Right atrium auricular region (tissue), 2 donors: ENCODE data around the gene FRMD4A. TPM values are rescaled to one million over a fixed set of nuclear protein-coding genes. Genes with fewer than 3 reads are reported as not detected.

ENCODE experiments used
- DNase-seq: peaks from one replicate; pipeline ENCODE4 v3.0.0-alpha.2; 2019; ENCODE audit warnings: low spot score
- H3K27ac ChIP-seq, 2 donors: fragments of 200-600 bp; sonication (generic); 1 replicate in 1 of 2; 2 replicates in 1 of 2; pipeline ENCODE4 v1.5.1; 2016 to 2019
- H3K27me3 ChIP-seq, 2 donors: fragments of 200-600 bp; sonication (generic); one replicate each; pipeline versions ENCODE4 v1.5.1 to v1.6.0; 2017 to 2019
- H3K36me3 ChIP-seq: fragments of 200-600 bp; sonication (generic); one replicate; pipeline ENCODE4 v1.5.1; 2016
- H3K4me1 ChIP-seq, 2 donors: fragments of 200-600 bp; sonication (generic); one replicate each; pipeline versions ENCODE4 v1.5.1 to v1.6.0; 2017 to 2019
- H3K4me3 ChIP-seq, 2 donors: fragments of 200-600 bp; sonication (generic); 1 replicate in 1 of 2; 2 replicates in 1 of 2; pipeline ENCODE4 v1.5.1; 2017 to 2019; ENCODE audit warnings: mild to moderate bottlenecking in 1 of 2, moderate library complexity in 1 of 2
- H3K9me3 ChIP-seq, 2 donors: fragments of 200-600 bp; sonication (generic); one replicate each; pipeline ENCODE4 v1.5.1; 2019
- total RNA-seq, 2 donors: library from RNA; depleted of rRNA; stranded (reverse); fragments of >200 nt; gene quantifications; one replicate each; pipeline ENCODE4 v1.1.0, GENCODE V29; 2016
- TF ChIP-seq, protein P1 (sequence below), 2 donors: fragments of 200-600 bp; sonication (generic); IDR thresholded peaks; one replicate each; pipeline ENCODE4 v1.5.1; 2019; ENCODE audit warnings: antibody characterized with exemption in 2 of 2

FRMD4A gene
- total RNA-seq, 2 donors from 2014 or later, result 15.9 to 22.9 TPM

DNA sequence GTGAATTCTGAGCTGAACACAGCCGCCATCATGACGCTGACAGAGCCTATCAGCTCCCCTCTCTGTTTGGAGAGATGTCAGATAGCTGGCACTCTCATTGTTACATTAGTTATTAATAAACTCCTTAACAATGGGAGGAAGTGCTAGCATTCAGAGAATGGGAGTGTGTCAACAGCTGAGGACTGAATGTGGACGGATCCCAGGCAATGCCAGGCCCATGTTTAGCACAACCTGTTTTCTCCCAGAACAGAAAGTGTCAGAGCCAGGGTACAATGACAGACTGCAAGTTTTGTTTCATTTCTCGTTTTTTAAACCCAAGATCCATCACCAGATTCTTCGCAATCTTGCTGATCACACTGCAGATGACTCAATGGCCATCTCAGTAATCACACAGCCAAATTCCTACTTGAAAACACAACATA is 644.4 kb downstream of the FRMD4A start:
- no peak overlapping the region for H3K4me3 ChIP-seq
- TF ChIP-seq, protein P1, sequence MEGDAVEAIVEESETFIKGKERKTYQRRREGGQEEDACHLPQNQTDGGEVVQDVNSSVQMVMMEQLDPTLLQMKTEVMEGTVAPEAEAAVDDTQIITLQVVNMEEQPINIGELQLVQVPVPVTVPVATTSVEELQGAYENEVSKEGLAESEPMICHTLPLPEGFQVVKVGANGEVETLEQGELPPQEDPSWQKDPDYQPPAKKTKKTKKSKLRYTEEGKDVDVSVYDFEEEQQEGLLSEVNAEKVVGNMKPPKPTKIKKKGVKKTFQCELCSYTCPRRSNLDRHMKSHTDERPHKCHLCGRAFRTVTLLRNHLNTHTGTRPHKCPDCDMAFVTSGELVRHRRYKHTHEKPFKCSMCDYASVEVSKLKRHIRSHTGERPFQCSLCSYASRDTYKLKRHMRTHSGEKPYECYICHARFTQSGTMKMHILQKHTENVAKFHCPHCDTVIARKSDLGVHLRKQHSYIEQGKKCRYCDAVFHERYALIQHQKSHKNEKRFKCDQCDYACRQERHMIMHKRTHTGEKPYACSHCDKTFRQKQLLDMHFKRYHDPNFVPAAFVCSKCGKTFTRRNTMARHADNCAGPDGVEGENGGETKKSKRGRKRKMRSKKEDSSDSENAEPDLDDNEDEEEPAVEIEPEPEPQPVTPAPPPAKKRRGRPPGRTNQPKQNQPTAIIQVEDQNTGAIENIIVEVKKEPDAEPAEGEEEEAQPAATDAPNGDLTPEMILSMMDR (IDR thresholded peaks at IDR 0.05), result no peak
- no peaks in the 10 kb centered on the region for H3K9me3 ChIP-seq
- H3K4me1 ChIP-seq, result peaks cover 0 to 58% of the 10 kb centered on the region in 2 donors
- H3K27me3 ChIP-seq, result no peaks in the 10 kb centered on the region
- peak overlapping the region; percentile 73 to 88 for H3K27ac ChIP-seq
- no peak for DNase-seq
- H3K36me3 ChIP-seq, result no peaks in the 10 kb centered on the region

GRCh38 chr10:13685885-13686284 is 644.8 kb downstream of the FRMD4A start:
- Histone ChIP-seq H3K27ac (peak overlapping the region; percentile 73 to 88), H3K9me3 (no peaks in the 10 kb centered on the region), H3K27me3 (no peaks in the 10 kb centered on the region), H3K36me3 (no peaks in the 10 kb centered on the region), H3K4me3 (no peak overlapping the region), H3K4me1 (peaks cover 0 to 57% of the 10 kb centered on the region in 2 donors)
- TF ChIP-seq, protein P1 (IDR thresholded peaks at IDR 0.05), result no peak
- no peak for DNase-seq

DNA sequence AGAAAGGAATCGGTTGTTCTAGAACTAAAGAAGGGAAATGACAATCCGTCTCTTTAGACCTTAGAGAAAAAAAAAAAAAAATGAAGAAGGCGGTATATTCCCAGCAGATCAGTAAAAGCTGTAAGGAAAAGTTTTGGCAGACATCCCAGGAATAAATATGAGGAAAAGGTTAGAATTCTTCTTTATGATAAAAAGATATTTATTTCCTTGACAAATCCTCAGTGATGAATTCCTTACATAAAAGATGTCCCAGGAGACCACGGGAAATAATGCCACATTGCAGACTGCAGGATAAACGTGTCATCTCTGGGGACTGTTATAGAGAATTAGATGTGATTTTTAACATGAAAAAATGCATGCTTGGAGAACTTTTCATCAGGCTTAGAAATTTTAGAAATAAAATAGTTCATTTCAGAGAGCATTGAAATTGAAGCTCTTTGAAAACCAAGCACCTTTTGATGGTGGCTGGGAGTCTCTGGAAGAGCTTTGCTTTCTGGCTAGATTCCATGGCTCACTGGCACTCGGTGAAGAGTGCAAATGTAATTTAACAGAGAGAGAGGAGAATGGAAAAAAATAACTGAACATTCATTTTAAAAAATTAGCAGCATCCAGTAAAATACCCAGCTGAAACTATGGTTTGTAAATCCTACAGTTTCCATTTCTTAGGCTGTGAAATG is 645.8 kb downstream of the FRMD4A start:
- TF ChIP-seq, protein P1 (IDR thresholded peaks at IDR 0.05), result no peak
- no peak for DNase-seq
- Histone ChIP-seq H3K27ac (peak overlapping the region; percentile 73 to 88), H3K9me3 (no peaks in the 10 kb centered on the region), H3K27me3 (no peaks in the 10 kb centered on the region), H3K4me1 (peaks cover 0 to 48% of the 10 kb centered on the region in 2 donors), H3K4me3 (no peak overlapping the region), H3K36me3 (no peaks in the 10 kb centered on the region)

DNA sequence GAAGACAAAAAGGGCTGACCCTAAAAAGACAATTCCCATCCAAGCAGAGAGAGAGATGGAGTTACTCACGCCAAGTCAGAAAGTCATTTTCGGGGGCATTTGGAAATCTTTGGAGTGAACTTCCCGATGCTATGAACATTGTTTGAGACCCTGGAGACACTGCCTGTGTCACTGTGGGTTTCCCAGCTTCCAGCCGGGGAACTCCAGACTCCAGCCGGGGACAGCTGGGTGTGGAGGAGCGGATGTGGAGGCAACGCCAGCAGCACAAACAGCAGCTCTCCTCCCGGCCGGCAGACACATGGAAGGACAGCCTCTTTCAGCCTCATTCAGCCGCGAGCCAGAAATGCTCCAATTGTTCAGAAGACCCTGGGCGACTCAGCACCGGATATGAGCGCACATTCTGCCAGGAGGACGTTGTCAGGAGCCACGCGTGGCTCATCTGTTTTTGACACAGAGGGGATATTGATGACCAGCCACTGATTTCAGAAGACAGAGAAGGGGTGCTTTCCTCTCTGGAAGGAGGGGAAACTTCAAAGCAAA is 646.4 kb downstream of the FRMD4A start:
- H3K4me3 ChIP-seq, result no peak overlapping the region
- H3K4me1 ChIP-seq, result peaks cover 0 to 48% of the 10 kb centered on the region in 2 donors
- no peaks in the 10 kb centered on the region for H3K36me3 ChIP-seq
- H3K27ac ChIP-seq, result peak overlapping the region; percentile 73 to 88
- TF ChIP-seq, protein P1 (IDR thresholded peaks at IDR 0.05), result no peak
- H3K9me3 ChIP-seq, result no peaks in the 10 kb centered on the region
- no peaks in the 10 kb centered on the region for H3K27me3 ChIP-seq
- peak; percentile 82 for DNase-seq

DNA sequence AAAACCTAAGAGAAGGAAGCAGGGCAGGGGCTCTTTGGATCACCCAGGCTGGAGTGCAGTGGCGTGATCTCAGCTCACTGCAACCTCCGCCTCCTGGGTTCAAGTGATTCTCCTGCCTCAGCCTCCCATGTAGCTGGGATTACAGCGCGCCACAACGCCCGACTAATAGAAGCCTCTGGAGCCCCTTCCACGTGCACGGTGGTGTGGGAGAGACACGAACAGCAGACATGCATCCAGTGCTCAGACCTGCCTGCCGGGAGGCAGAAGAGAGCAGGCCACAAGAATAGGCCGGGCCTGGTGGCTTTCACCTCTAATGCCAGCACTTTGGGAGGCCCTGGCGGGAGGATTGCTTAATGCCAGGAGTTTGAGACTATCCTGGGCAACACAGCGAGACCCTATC is 647.7 kb downstream of the FRMD4A start:
- Histone ChIP-seq H3K4me1 (peaks cover 0 to 48% of the 10 kb centered on the region in 2 donors), H3K36me3 (no peaks in the 10 kb centered on the region), H3K27me3 (no peaks in the 10 kb centered on the region), H3K4me3 (no peak overlapping the region), H3K9me3 (no peaks in the 10 kb centered on the region), H3K27ac (peak overlapping the region; percentile 73 to 88)
- TF ChIP-seq, protein P1 (IDR thresholded peaks at IDR 0.05), result no peak
- DNase-seq, result no peak
